ENCODE results near the gene C2orf78.
A peak's percentile ranks its signal among the peaks of the same experiment; 100 is the strongest.

The C2orf78 gene

GRCh38 chr2:73776381-73776780, 7.6 kb upstream of the C2orf78 start:
- TF ChIP-seq RAD21 (IDR thresholded peaks at IDR 0.05; ENCODE audit: low read depth) = no peak
- no peak for TF ChIP-seq TCF12 (IDR thresholded peaks at IDR 0.05; ENCODE audit: low read depth)
- no peak for TF ChIP-seq EP300 (IDR thresholded peaks at IDR 0.05; ENCODE audit: borderline replicate concordance)
- no peak for TF ChIP-seq CEBPB (IDR thresholded peaks at IDR 0.05)
- no peak for TF ChIP-seq NFIC (IDR thresholded peaks at IDR 0.05)
- no peak for TF ChIP-seq MAX (IDR thresholded peaks at IDR 0.05)
- TF ChIP-seq USF1 (IDR thresholded peaks at IDR 0.05) = no peak

- TF ChIP-seq REST (IDR thresholded peaks at IDR 0.05; ENCODE audit: low read depth) (no peak), EGR1 (IDR thresholded peaks at IDR 0.05) (no peak), FOXM1 (IDR thresholded peaks at IDR 0.05; ENCODE audit: borderline replicate concordance, low read depth) (no peak), YY1 (IDR thresholded peaks at IDR 0.05; ENCODE audit: low read depth) (no peak), TEAD4 (IDR thresholded peaks at IDR 0.05) (no peak), MAX (IDR thresholded peaks at IDR 0.05) (no peak), ZBTB7A (IDR thresholded peaks at IDR 0.05; ENCODE audit: low read depth) (no peak), TCF12 (IDR thresholded peaks at IDR 0.05; ENCODE audit: low read depth) (no peak), CEBPB (IDR thresholded peaks at IDR 0.05) (no peak), NFIC (IDR thresholded peaks at IDR 0.05) (no peak), TAF1 (IDR thresholded peaks at IDR 0.05; ENCODE audit: low read depth) (no peak), EP300 (IDR thresholded peaks at IDR 0.05; ENCODE audit: borderline replicate concordance) (no peak), RAD21 (IDR thresholded peaks at IDR 0.05; ENCODE audit: low read depth) (no peak), USF1 (IDR thresholded peaks at IDR 0.05) (no peak)
Observed at GRCh38 chr2:73776869-73777519, 7.0 kb upstream of the C2orf78 start.

- TF ChIP-seq CREB1 (IDR thresholded peaks at IDR 0.05; ENCODE audit: low read depth) (no peak), REST (IDR thresholded peaks at IDR 0.05; ENCODE audit: low read depth) (no peak), EGR1 (IDR thresholded peaks at IDR 0.05) (0 out of 2 replicates have a peak, but pooled peaks have one; percentile 25), TAF1 (IDR thresholded peaks at IDR 0.05; ENCODE audit: low read depth) (peak; percentile 73), TCF12 (IDR thresholded peaks at IDR 0.05; ENCODE audit: low read depth) (no peak), CEBPB (IDR thresholded peaks at IDR 0.05) (no peak), RAD21 (IDR thresholded peaks at IDR 0.05; ENCODE audit: low read depth) (peak; percentile 58), EP300 (IDR thresholded peaks at IDR 0.05; ENCODE audit: borderline replicate concordance) (0 out of 2 replicates have a peak, but pooled peaks have one; percentile 19), YY1 (IDR thresholded peaks at IDR 0.05; ENCODE audit: low read depth) (peak; percentile 78), TEAD4 (IDR thresholded peaks at IDR 0.05) (0 out of 2 replicates have a peak, but pooled peaks have one; percentile 27), MAX (IDR thresholded peaks at IDR 0.05) (peak; percentile 83), FOXM1 (IDR thresholded peaks at IDR 0.05; ENCODE audit: borderline replicate concordance, low read depth) (no peak), USF1 (IDR thresholded peaks at IDR 0.05) (peak; percentile 45; the same call in 1 of the 2 replicates), NFIC (IDR thresholded peaks at IDR 0.05) (no peak), ZBTB7A (IDR thresholded peaks at IDR 0.05; ENCODE audit: low read depth) (no peak)
Observed at GRCh38 chr2:73779467-73780236, 4.3 kb upstream of the C2orf78 start, which contains the start of gene DUSP11. TSS of gene DUSP11 (minus strand) at chr2:73780103. CDS start at chr2:73779974, 129 bp downstream.

GRCh38 chr2:73780237-73780582, 3.8 kb upstream of the C2orf78 start:
- TF ChIP-seq TEAD4 (IDR thresholded peaks at IDR 0.05) = no peak
- TF ChIP-seq TAF1 (IDR thresholded peaks at IDR 0.05; ENCODE audit: low read depth) = no peak
- no peak for TF ChIP-seq MAX (IDR thresholded peaks at IDR 0.05)
